ENCODE results near the gene FAM209A. TPM values are rescaled to one million over a fixed set of nuclear protein-coding genes. Genes with fewer than 3 reads are reported as not detected.
A peak's percentile ranks its signal among the peaks of the same experiment; 100 is the strongest.
"Not testable (repeated sequence)": the region's sequence is repeated elsewhere in the genome, so short reads cannot be mapped to it uniquely, and the experiment has no call there.

Gene FAM209A
- total and polyA plus RNA-seq, 7 donors: 0.45 to 1.4 TPM; not detected in 5

DNA sequence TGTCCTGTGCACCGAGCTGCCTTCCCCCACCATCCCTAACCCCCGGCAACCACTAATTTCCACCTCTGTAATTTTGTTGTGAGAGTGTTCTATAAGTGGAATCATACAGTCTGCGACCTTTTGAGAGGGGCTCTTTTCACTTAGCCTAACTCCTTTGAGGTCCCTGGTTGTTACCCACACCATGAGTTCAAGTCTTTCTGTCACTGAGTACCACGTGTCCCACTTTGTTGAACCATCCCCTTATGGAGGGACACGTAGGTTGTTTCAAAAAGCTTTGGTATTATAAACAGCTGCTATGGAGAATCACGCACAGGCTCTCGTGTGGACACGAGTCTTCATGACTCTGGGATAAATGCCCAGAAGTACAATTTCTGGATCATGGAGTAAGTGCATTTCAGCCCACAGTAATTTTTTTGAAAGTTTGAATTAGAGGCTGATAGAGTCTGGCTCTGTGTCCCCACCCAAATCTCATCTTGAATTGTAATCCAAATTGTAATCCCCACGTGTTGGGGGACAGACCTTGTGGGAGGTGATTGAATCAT lies 18.0 kb downstream of the FAM209A start:
- H3K36me3 ChIP-seq: no peaks in the 10 kb centered on the region
- H3K4me1 ChIP-seq: no peaks in the 10 kb centered on the region
- intact Hi-C loops (cut with DNase I): no loop called here
- H3K27me3 ChIP-seq: no peaks in the 10 kb centered on the region
- no peak overlapping the region for H3K27ac ChIP-seq
- no peak for TF ChIP-seq EP300 (IDR thresholded peaks at IDR 0.05)
- TF ChIP-seq POLR2A (IDR thresholded peaks at IDR 0.05): no peak
- TF ChIP-seq CTCF (IDR thresholded peaks at IDR 0.05): no peak
- no peak for TF ChIP-seq POLR2AphosphoS5 (IDR thresholded peaks at IDR 0.05)
- WGBS, 2 donors: 67 to 76% methylated on average over 9 of the region's 9 CpGs
- no peak for DNase-seq
- H3K9me3 ChIP-seq: no peaks in the 10 kb centered on the region
- H3K4me3 ChIP-seq: no peak overlapping the region

DNA sequence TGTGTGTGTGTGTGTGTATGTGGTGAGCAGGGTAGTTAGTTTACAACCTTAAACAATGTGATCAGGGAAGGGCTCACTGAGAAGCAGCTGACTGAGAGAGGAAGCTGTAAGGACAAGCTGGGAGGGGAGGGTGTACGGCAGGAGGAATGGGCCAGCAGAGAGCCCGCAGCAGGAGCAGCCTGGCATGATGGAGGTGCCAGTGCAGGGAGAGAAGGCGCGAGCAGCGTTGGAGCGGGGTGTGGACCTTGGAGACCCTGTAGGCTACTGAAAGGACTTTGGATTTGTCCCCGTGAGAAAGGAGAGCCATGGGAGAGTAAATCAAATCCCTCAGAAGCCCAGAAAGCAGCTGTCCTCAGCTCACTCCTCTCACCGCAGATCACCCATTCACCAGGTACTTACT lies 27.0 kb downstream of the FAM209A start:
- TF ChIP-seq CTCF (IDR thresholded peaks at IDR 0.05): no peak
- intact Hi-C loops (cut with DNase I): loop anchor here (5.0 to 10.0 kb wide), 3 partner anchors 393 to 796 kb away; no protein-coding TSS in a partner anchor
- H3K36me3 ChIP-seq: no peaks in the 10 kb centered on the region
- no peaks in the 10 kb centered on the region for H3K27me3 ChIP-seq
- DNase-seq: no peak
- peaks cover 0 to 9% (median 6%) of the 10 kb centered on the region in 4 donors for H3K4me1 ChIP-seq
- 87 to 93% methylated on average over 8 of the region's 8 CpGs for WGBS, 2 donors
- H3K27ac ChIP-seq: no peak overlapping the region
- H3K9me3 ChIP-seq: no peaks in the 10 kb centered on the region
- H3K4me3 ChIP-seq: no peak overlapping the region

GRCh38 chr20:56552911-56553629 lies 28.5 kb downstream of the FAM209A start:
- Histone ChIP-seq H3K4me1 (peaks cover 0 to 9% (median 6%) of the 10 kb centered on the region in 4 donors), H3K9me3 (no peaks in the 10 kb centered on the region), H3K27ac (no peak overlapping the region), H3K27me3 (no peaks in the 10 kb centered on the region), H3K36me3 (no peaks in the 10 kb centered on the region), H3K4me3 (no peak overlapping the region)
- intact Hi-C loops (cut with DNase I): loop anchor here (5.0 to 10.0 kb wide), 3 partner anchors 392 to 794 kb away; no protein-coding TSS in a partner anchor
- no peak for DNase-seq
- TF ChIP-seq POLR2AphosphoS5 (IDR thresholded peaks at IDR 0.05): no peak
- TF ChIP-seq EP300 (IDR thresholded peaks at IDR 0.05): no peak
- no peak for TF ChIP-seq CTCF (IDR thresholded peaks at IDR 0.05)
- TF ChIP-seq POLR2A (IDR thresholded peaks at IDR 0.05): no peak
- WGBS, 2 donors: 45 to 73% methylated on average over 8 of the region's 8 CpGs

- H3K4me3 ChIP-seq: no peak overlapping the region
- H3K36me3 ChIP-seq: no peaks in the 10 kb centered on the region
- no peaks in the 10 kb centered on the region for H3K27me3 ChIP-seq
- 3 to 15% methylated on average over 4 of the region's 4 CpGs for whole genome bisulfite sequencing, 2 donors
- H3K9me3 ChIP-seq: no peaks in the 10 kb centered on the region
- intact Hi-C loops (cut with DNase I): loop anchor here (5.0 to 10.0 kb wide), 3 partner anchors 390 to 792 kb away; no protein-coding TSS in a partner anchor
- H3K4me1 ChIP-seq: peaks cover 0 to 9% (median 6%) of the 10 kb centered on the region in 4 donors
- no peak overlapping the region for H3K27ac ChIP-seq
- no peak for DNase-seq
- TF ChIP-seq POLR2A (IDR thresholded peaks at IDR 0.05): no peak
- TF ChIP-seq POLR2AphosphoS5 (IDR thresholded peaks at IDR 0.05): peak in 3 of 4 donors; percentile 50 to 68 (median 54)
Observed at GRCh38 chr20:56554869-56555268, 30.3 kb downstream of the FAM209A start.

DNA sequence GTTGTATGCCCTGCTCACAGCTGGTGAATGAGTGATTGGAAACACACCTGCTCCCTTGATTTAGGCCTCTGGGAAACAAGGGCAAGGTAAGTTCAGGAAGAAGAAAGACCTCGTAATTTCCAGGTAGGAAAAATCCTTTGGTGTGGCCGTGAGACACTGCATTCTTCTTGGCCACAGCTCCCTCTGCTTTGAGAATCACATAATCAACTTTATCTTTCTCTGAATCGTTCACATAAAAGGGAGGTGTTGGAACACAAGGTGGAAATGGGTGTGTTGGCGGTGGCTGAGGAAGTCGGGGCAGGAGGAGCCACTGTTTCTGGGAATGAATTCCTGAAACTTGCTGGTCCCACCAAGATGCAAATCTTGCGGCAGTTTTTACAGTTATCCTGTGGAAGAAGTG lies 34.4 kb downstream of the FAM209A start:
- 38 to 68% methylated on average over 6 of the region's 6 CpGs for WGBS, 2 donors
- Histone ChIP-seq H3K4me3 (no peak overlapping the region), H3K36me3 (no peaks in the 10 kb centered on the region), H3K27me3 (no peaks in the 10 kb centered on the region), H3K27ac (no peak overlapping the region), H3K4me1 (peaks cover 0 to 9% (median 6%) of the 10 kb centered on the region in 4 donors), H3K9me3 (no peaks in the 10 kb centered on the region)
- no peak for TF ChIP-seq EP300 (IDR thresholded peaks at IDR 0.05)
- TF ChIP-seq POLR2A (IDR thresholded peaks at IDR 0.05): no peak
- no peak for TF ChIP-seq CTCF (IDR thresholded peaks at IDR 0.05)
- intact Hi-C loops (cut with DNase I): loop anchor here (10.0 kb wide), 1 partner anchor 386 kb away; no protein-coding TSS in a partner anchor
- no peak for DNase-seq

- H3K9me3 ChIP-seq; H3K4me3 ChIP-seq; H3K27ac ChIP-seq; H3K36me3 ChIP-seq; H3K4me1 ChIP-seq; intact Hi-C loops (cut with DNase I); H3K27me3 ChIP-seq; DNase-seq: not testable (repeated sequence)
- WGBS, 2 donors: 91% methylated on average over 6 of the region's 6 CpGs
Observed at GRCh38 chr20:56564526-56564925, 40.0 kb downstream of the FAM209A start.

Measured in sigmoid colon (tissue), 7 donors.